Brain microvascular endothelial cell (primary cell): ENCODE data around the gene MTPN.

Source experiments
- DNase-seq: peaks from one replicate; pipeline ENCODE4 v3.0.0-alpha.2; 2020
- H3K27ac ChIP-seq: fragments of 250-450 bp; sonication (Bioruptor Pico); 2 replicates; pipeline ENCODE4 v1.5.1; 2020; ENCODE audit warnings: mild to moderate bottlenecking, moderate library complexity
- H3K27me3 ChIP-seq: fragments of 250-450 bp; sonication (Bioruptor Pico); replicated peaks from 2 replicates; pipeline ENCODE4 v1.5.1; 2020; ENCODE audit warnings: mild to moderate bottlenecking
- H3K36me3 ChIP-seq: fragments of 250-450 bp; sonication (Bioruptor Pico); replicated peaks from 2 replicates; pipeline ENCODE4 v1.5.1; 2020; ENCODE audit warnings: mild to moderate bottlenecking
- H3K4me3 ChIP-seq: 2 replicates; pipeline ENCODE4 v1.5.1; 2011; ENCODE audit warnings: low read depth, mild to moderate bottlenecking, control low read depth, low read length, moderate library complexity
- CTCF ChIP-seq: IDR thresholded peaks from 2 replicates; pipeline ENCODE4 v1.5.1; 2011; ENCODE audit warnings: low read depth, mild to moderate bottlenecking, moderate library complexity, low read length, control low read depth, inconsistent platforms; ENCODE audit errors: missing control alignments
- in situ Hi-C: cut with HindIII; loops from 2 replicates; pipeline ENCODE4 v1.10.0; 2017; ENCODE audit warnings: low sequenced_read_pairs, low pct_ligation_motif_present

Gene MTPN

GRCh38 chr7:135994466-135995205 lies 17.5 kb upstream of the MTPN start:
- TF ChIP-seq CTCF: no peak
- in situ Hi-C loops: no loop called here
- Histone ChIP-seq H3K27me3 (no peaks in the 10 kb centered on the region), H3K4me3 (no peak overlapping the region), H3K36me3 (no peaks in the 10 kb centered on the region), H3K27ac (peak overlapping the region; percentile 18)
- DNase-seq: peak; percentile 50

- no peak for DNase-seq
- Histone ChIP-seq H3K27me3 (no peaks in the 10 kb centered on the region), H3K36me3 (no peaks in the 10 kb centered on the region), H3K27ac (no peak overlapping the region), H3K4me3 (no peak overlapping the region)
- in situ Hi-C loops: no loop called here
- TF ChIP-seq CTCF: no peak
These were observed 16.8 kb upstream of the MTPN start for GRCh38 chr7:135993950-135994349.

- TF ChIP-seq CTCF: no peak
- no peaks in the 10 kb centered on the region for H3K27me3 ChIP-seq
- H3K36me3 ChIP-seq: no peaks in the 10 kb centered on the region
- H3K4me3 ChIP-seq: no peak overlapping the region
- H3K27ac ChIP-seq: no peak overlapping the region
- DNase-seq: no peak
- in situ Hi-C loops: no loop called here
These were observed 14.7 kb upstream of the MTPN start for GRCh38 chr7:135991906-135992305.

- no peak for TF ChIP-seq CTCF
- H3K27me3 ChIP-seq: no peaks in the 10 kb centered on the region
- in situ Hi-C loops: no loop called here
- H3K4me3 ChIP-seq: no peak overlapping the region
- no peak for DNase-seq
- H3K36me3 ChIP-seq: no peaks in the 10 kb centered on the region
- H3K27ac ChIP-seq: no peak overlapping the region
These were observed 14.2 kb upstream of the MTPN start for GRCh38 chr7:135991322-135991721.

- no peak overlapping the region for H3K27ac ChIP-seq
- no peak for TF ChIP-seq CTCF
- no peak for DNase-seq
- H3K27me3 ChIP-seq: no peaks in the 10 kb centered on the region
- in situ Hi-C loops: no loop called here
- H3K36me3 ChIP-seq: no peaks in the 10 kb centered on the region
- H3K4me3 ChIP-seq: no peak overlapping the region
These were observed 13.1 kb upstream of the MTPN start for GRCh38 chr7:135990258-135990657.
